DOHH2 (cell line): ENCODE data around the gene CCDC69.

Source experiments
- CTCF ChIP-seq: fragments of 200-600 bp; sonication (generic); IDR thresholded peaks from one replicate; pipeline ENCODE4 v1.5.1; 2014; ENCODE audit warnings: antibody characterized with exemption, mild to moderate bottlenecking, low read depth, low read length; ENCODE audit not compliant: poor library complexity, severe bottlenecking
- EZH2phosphoT487 ChIP-seq: fragments of 200-600 bp; sonication (generic); IDR thresholded peaks from 2 replicates; pipeline ENCODE4 v1.6.1; 2017; ENCODE audit warnings: borderline replicate concordance, mild to moderate bottlenecking, antibody characterized with exemption, low read length, moderate library complexity, mixed read lengths

GRCh38 chr5:151195622-151196021, 28.3 kb downstream of the CCDC69 start:
- no peak for TF ChIP-seq CTCF
- no peak for TF ChIP-seq EZH2phosphoT487
